H7 (cell line): ENCODE data around the gene PHRF1. TPM values are rescaled to one million over a fixed set of nuclear protein-coding genes. Genes with fewer than 3 reads are reported as not detected.

ENCODE experiments used
- DNase-seq: peaks from one replicate; pipeline ENCODE4 v3.0.0; 2012
- H3K27me3 ChIP-seq: 2 replicates; pipeline ENCODE4 v1.6.0; 2011; ENCODE audit warnings: mild to moderate bottlenecking, low read length; ENCODE audit not compliant: control insufficient read depth, insufficient read depth
- H3K36me3 ChIP-seq: replicated peaks from 2 replicates; pipeline ENCODE4 v1.5.1; 2011; ENCODE audit warnings: low read length; ENCODE audit not compliant: control insufficient read depth, insufficient read depth
- H3K4me3 ChIP-seq: 2 replicates; pipeline ENCODE4 v1.5.1; 2011; ENCODE audit warnings: low read depth, mild to moderate bottlenecking, control low read depth, low read length, moderate library complexity; ENCODE audit not compliant: insufficient read depth
- total RNA-seq: library from RNA; depleted of rRNA; stranded (reverse); fragments of >200 nt; shearing (Covaris generic); gene quantifications from 2 replicates; pipeline ENCODE4 v1.2.3, GENCODE V29; 2014

Gene PHRF1
- total RNA-seq, 1 experiment from 2014 or later: 42.1 TPM

GRCh38 chr11:615504-616319, 39.4 kb downstream of the PHRF1 start, which contains the start of gene IRF7:
IRF7 (minus strand) TSS chr11:615950; CDS start chr11:615364, 586 bp downstream.
- H3K27me3 ChIP-seq: no peaks in the 10 kb centered on the region
- peaks cover 5% of the 10 kb centered on the region for H3K36me3 ChIP-seq
- peak; percentile 98 for DNase-seq
- peak within 1 kb of the TSS; percentile 58 for H3K4me3 ChIP-seq

- peaks cover 3% of the 10 kb centered on the region for H3K36me3 ChIP-seq
- H3K4me3 ChIP-seq: no peak overlapping the region
- H3K27me3 ChIP-seq: no peaks in the 10 kb centered on the region
- no peak for DNase-seq
Observed at GRCh38 chr11:616320-617198, 40.3 kb downstream of the PHRF1 start.

- Histone ChIP-seq H3K36me3 (peaks cover 2% of the 10 kb centered on the region), H3K4me3 (no peak overlapping the region), H3K27me3 (no peaks in the 10 kb centered on the region)
- no peak for DNase-seq
Observed at GRCh38 chr11:617199-617911, 41.1 kb downstream of the PHRF1 start.

GRCh38 chr11:617912-618682, 41.8 kb downstream of the PHRF1 start:
- no peak for DNase-seq
- H3K27me3 ChIP-seq: no peaks in the 10 kb centered on the region
- H3K4me3 ChIP-seq: no peak overlapping the region
- no peaks in the 10 kb centered on the region; the same call in 1 of the 2 replicates for H3K36me3 ChIP-seq

- DNase-seq: no peak
- no peaks in the 10 kb centered on the region for H3K27me3 ChIP-seq
- no peaks in the 10 kb centered on the region for H3K36me3 ChIP-seq
- no peak overlapping the region for H3K4me3 ChIP-seq
Observed at GRCh38 chr11:618856-619627, 42.8 kb downstream of the PHRF1 start.

GRCh38 chr11:619628-620050, 43.4 kb downstream of the PHRF1 start:
- H3K27me3 ChIP-seq: no peaks in the 10 kb centered on the region
- H3K4me3 ChIP-seq: no peak overlapping the region
- no peak for DNase-seq
- no peaks in the 10 kb centered on the region for H3K36me3 ChIP-seq

GRCh38 chr11:620201-620600, 43.9 kb downstream of the PHRF1 start:
- Histone ChIP-seq H3K36me3 (no peaks in the 10 kb centered on the region), H3K27me3 (no peaks in the 10 kb centered on the region), H3K4me3 (no peak overlapping the region)
- no peak for DNase-seq

- DNase-seq: no peak
- no peak overlapping the region for H3K4me3 ChIP-seq
Observed at GRCh38 chr11:620935-621814, 44.9 kb downstream of the PHRF1 start.

GRCh38 chr11:621838-622237, 45.6 kb downstream of the PHRF1 start:
- DNase-seq: no peak
- no peaks in the 10 kb centered on the region for H3K27me3 ChIP-seq
- H3K4me3 ChIP-seq: no peak overlapping the region
- no peaks in the 10 kb centered on the region for H3K36me3 ChIP-seq

More at GRCh38 chr11:620935-621814, 44.9 kb downstream of the PHRF1 start:
- Histone ChIP-seq H3K27me3 (no peaks in the 10 kb centered on the region), H3K36me3 (no peaks in the 10 kb centered on the region)

GRCh38 chr11:623349-623869, 47.1 kb downstream of the PHRF1 start:
- Histone ChIP-seq H3K27me3 (no peaks in the 10 kb centered on the region; the same call in 1 of the 2 replicates), H3K4me3 (no peak overlapping the region), H3K36me3 (no peaks in the 10 kb centered on the region)
- DNase-seq: no peak

GRCh38 chr11:623999-624704, 47.9 kb downstream of the PHRF1 start:
- Histone ChIP-seq H3K27me3 (no peaks in the 10 kb centered on the region; the same call in 1 of the 2 replicates), H3K4me3 (no peak overlapping the region), H3K36me3 (no peaks in the 10 kb centered on the region)
- no peak for DNase-seq
